GM13976 (cell line): ENCODE measurements around the gene BCL2L2.
"Not testable (repeated sequence)": the region's sequence is repeated elsewhere in the genome, so short reads cannot be mapped to it uniquely, and the experiment has no call there.

Experiments used
- DNase-seq: peaks from one replicate; pipeline ENCODE4 v3.0.0; 2012; ENCODE audit warnings: low spot score
- in situ Hi-C: fragments of 300-500 bp; cut with MboI; formaldehyde crosslinking; loops from one replicate; pipeline ENCODE4 v1.12.0; 2022; ENCODE audit warnings: low sequenced_read_pairs, mixed read lengths, inconsistent platforms; ENCODE audit not compliant: unreplicated experiment
- TF ChIP-seq, protein P1 (sequence below): IDR thresholded peaks from 2 replicates; pipeline ENCODE4 v1.5.1; 2012; ENCODE audit warnings: borderline replicate concordance, mild to moderate bottlenecking; ENCODE audit not compliant: insufficient read depth; ENCODE audit errors: extremely low read depth, missing control alignments, control extremely low read depth

Gene BCL2L2

GRCh38 chr14:23306412-23307145 lies at the start of gene BCL2L2:
Gene BCL2L2 (plus strand): TSS chr14:23306833. CDS start chr14:23307768, 935 bp downstream.
- TF ChIP-seq, protein P1, sequence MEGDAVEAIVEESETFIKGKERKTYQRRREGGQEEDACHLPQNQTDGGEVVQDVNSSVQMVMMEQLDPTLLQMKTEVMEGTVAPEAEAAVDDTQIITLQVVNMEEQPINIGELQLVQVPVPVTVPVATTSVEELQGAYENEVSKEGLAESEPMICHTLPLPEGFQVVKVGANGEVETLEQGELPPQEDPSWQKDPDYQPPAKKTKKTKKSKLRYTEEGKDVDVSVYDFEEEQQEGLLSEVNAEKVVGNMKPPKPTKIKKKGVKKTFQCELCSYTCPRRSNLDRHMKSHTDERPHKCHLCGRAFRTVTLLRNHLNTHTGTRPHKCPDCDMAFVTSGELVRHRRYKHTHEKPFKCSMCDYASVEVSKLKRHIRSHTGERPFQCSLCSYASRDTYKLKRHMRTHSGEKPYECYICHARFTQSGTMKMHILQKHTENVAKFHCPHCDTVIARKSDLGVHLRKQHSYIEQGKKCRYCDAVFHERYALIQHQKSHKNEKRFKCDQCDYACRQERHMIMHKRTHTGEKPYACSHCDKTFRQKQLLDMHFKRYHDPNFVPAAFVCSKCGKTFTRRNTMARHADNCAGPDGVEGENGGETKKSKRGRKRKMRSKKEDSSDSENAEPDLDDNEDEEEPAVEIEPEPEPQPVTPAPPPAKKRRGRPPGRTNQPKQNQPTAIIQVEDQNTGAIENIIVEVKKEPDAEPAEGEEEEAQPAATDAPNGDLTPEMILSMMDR = no peak
- peak; percentile 90 for DNase-seq
- in situ Hi-C loops = no loop called here

DNA sequence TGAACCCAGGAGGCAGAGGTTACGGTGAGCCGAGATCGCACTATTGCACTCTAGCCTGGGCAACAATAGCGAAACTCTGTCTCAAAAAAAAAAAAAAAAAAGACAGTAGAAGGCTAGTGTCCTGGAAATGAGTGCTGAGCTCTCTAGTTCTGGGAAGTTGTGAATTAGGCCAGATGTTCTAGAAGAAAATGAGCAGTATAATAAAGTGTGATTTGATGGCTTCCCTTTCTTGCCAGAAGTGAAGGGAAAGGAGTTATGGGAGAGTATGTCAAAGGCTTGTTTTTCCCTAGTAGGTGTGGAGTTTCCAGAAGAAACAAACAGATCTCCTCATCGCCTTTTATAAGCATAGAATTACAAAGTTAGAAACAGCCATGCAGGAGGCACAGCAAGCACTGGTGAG lies 48.4 kb upstream of the BCL2L2 start:
- in situ Hi-C loops = no loop called here
- TF ChIP-seq, protein P1 = no peak
- DNase-seq = no peak

DNA sequence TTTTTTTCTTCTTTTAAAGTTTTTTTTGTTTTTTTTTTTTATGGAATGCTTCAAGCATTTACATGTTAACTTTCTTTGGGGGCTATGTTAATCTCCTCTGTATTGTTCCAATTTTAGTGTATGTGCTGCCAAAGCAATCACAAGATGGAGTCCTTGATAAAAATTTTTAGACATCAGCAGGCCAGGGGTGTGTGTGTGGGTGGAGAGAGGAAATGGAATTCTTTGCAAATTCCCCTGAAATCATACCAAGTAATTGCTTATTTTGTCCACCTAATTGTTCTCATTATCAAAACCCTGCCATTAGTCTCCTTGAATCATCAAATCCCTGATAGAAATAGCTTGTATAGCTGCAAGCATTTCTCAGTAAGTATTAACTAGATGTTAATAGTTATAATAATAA lies 47.2 kb upstream of the BCL2L2 start:
- DNase-seq = no peak
- in situ Hi-C loops = no loop called here
- TF ChIP-seq, protein P1 = no peak

- in situ Hi-C loops, DNase-seq: not testable (repeated sequence)
Observed at GRCh38 chr14:23260849-23261248, 45.8 kb upstream of the BCL2L2 start.

DNA sequence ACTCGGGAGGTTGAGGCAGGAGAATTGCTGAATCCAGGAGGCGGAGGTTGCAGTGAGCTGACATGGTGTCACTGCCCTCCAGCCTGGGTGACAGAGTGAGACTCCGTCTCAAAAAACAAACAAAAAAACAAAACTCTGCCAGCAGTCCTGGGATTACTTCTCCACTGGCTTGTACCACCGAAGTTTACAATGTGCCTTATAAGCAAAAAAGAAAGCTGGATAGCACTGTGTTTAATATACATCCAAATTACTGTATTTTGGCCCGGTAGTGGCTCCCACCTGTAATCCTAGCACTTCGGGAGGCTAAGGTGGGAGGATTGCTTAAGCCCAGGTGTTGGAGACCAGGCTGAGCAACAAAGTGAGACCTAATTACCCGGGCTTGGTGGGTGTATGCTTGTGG lies 37.4 kb upstream of the BCL2L2 start:
- DNase-seq = no peak
- in situ Hi-C loops = no loop called here
- TF ChIP-seq, protein P1 = no peak

- DNase-seq = no peak
- TF ChIP-seq, protein P1 = no peak
- in situ Hi-C loops = no loop called here
Observed at GRCh38 chr14:23275412-23275811, 31.2 kb upstream of the BCL2L2 start.

DNA sequence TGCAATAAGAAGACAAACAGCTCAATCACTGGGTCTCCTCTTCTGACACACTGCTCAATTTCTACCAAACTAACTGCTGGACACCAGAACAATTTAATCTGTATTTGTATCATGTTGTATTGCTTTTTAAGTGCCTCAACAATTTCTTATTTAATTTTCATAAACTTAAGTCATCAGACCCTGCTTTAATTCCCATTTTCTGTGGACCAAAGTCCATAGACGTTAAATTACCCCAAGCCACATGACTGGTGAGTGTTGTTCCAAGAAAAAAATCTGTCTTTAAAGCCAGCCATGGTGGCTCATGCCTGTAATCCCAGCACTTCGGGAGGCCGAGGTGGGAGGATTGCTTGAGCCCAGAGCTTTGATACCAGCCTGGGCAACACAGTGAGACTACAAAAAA lies 29.4 kb upstream of the BCL2L2 start:
- DNase-seq = no peak
- in situ Hi-C loops = no loop called here
- TF ChIP-seq, protein P1 = no peak

DNA sequence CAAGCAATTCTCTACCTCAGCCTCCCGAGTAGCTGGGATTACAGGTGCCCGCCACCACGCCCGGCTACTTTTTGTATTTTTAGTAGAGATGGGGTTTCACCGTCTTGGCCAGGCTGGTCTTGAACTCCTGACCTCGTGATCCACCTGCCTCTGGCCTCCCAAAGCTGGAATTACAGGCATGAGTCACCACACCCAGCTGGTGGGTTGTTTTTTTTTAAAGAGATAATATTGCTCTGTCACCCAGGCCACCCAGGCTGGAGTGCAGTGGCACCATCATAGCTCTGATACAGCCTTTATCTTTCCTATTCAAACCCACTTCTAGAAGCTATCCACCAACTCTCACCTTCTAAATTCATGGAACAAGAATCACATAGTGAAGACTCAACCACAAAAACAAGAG lies 28.7 kb upstream of the BCL2L2 start:
- DNase-seq, in situ Hi-C loops: not testable (repeated sequence)
